Sigmoid colon (tissue), 4 donors: ENCODE measurements around the gene TOPBP1.

Source experiments
- CTCF ChIP-seq, 4 experiments: fragments of 450-650 bp in 3 of 4; fragments of 200-600 bp in 1 of 4; IDR thresholded peaks; one replicate each; pipeline ENCODE4 v1.5.1; 2016 to 2019; ENCODE audit warnings: antibody characterized with exemption in 4 of 4, mild to moderate bottlenecking in 3 of 4, moderate library complexity in 2 of 4
- POLR2AphosphoS5 ChIP-seq, 4 donors: sonication (generic); formaldehyde crosslinking; IDR thresholded peaks; one replicate each; pipeline ENCODE4 v1.6.1; 2017; ENCODE audit warnings: antibody characterized with exemption in 4 of 4

GRCh38 chr3:133629146-133629545 lies 32.6 kb downstream of the TOPBP1 start:
- TF ChIP-seq CTCF (IDR thresholded peaks at IDR 0.05) (no peak), POLR2AphosphoS5 (IDR thresholded peaks at IDR 0.05) (no peak)
